H1 (cell line): ENCODE measurements around the gene DCBLD2. TPM values are rescaled to one million over a fixed set of nuclear protein-coding genes. Genes with fewer than 3 reads are reported as not detected.

Source experiments
- CTCF ChIA-PET: fragments of 300-600 bp; sonication (Branson Sonifier 250); formaldehyde crosslinking; loops from one replicate; lab custom pipeline; 2021; ENCODE audit not compliant: partially characterized antibody; lab: Charles Lee
- POLR2A ChIA-PET: fragments of 300-600 bp; sonication (Branson Sonifier 250); formaldehyde crosslinking; loops from one replicate; lab custom pipeline; 2021; ENCODE audit warnings: inconsistent platforms; ENCODE audit not compliant: partially characterized antibody; lab: Charles Lee
- DNase-seq, 2 experiments: peaks; one replicate each; pipeline versions ENCODE4 v3.0.0 to v3.0.0-alpha.2; 2010 to 2022; ENCODE audit warnings: low spot score in 2 of 2, low read depth in 1 of 2, mixed read lengths in 1 of 2
- FAIRE-seq: peaks from 2 replicates; lab custom pipeline; 2011; peaks lifted over from hg19 to GRCh38; lab: Jason Lieb, UNC
- H2AFZ ChIP-seq: 2 replicates; pipeline ENCODE4 v1.8.1; 2012; ENCODE audit warnings: low read length, inconsistent platforms
- H2AK5ac ChIP-seq: 2 replicates; pipeline ENCODE4 v1.6.1; 2013; ENCODE audit warnings: low read depth, low read length
- H2BK120ac ChIP-seq: replicated peaks from 2 replicates; pipeline ENCODE3; 2013; ENCODE audit warnings: low read depth, low read length, inconsistent platforms
- H2BK12ac ChIP-seq: 2 replicates; pipeline ENCODE4 v1.6.1; 2013; ENCODE audit warnings: low read depth, low read length
- H2BK15ac ChIP-seq: 2 replicates; pipeline ENCODE4 v1.6.1; 2013; ENCODE audit warnings: low read length
- H2BK20ac ChIP-seq: 2 replicates; pipeline ENCODE4 v1.6.1; 2013; ENCODE audit warnings: low read length
- H2BK5ac ChIP-seq: 2 replicates; pipeline ENCODE4 v1.6.1; 2013; ENCODE audit warnings: low read depth, low read length
- H3K14ac ChIP-seq: 2 replicates; pipeline ENCODE4 v1.6.1; 2013; ENCODE audit warnings: inconsistent platforms; ENCODE audit not compliant: insufficient read length
- H3K18ac ChIP-seq: 2 replicates; pipeline ENCODE4 v1.6.1; 2013; ENCODE audit warnings: low read length; ENCODE audit errors: extremely low read depth
- H3K23ac ChIP-seq: 2 replicates; pipeline ENCODE4 v1.6.1; 2013; ENCODE audit warnings: inconsistent platforms; ENCODE audit not compliant: insufficient read length
- H3K23me2 ChIP-seq: 2 replicates; pipeline ENCODE4 v1.6.1; 2013; ENCODE audit warnings: low read depth, low read length
- H3K27ac ChIP-seq: 2 replicates; pipeline ENCODE4 v1.6.1; 2011; ENCODE audit warnings: low read depth, low read length, inconsistent platforms
- H3K27me3 ChIP-seq, 4 experiments: replicated peaks in 1 of 4; 1 replicate in 1 of 4; 2 replicates in 3 of 4; pipeline versions ENCODE4 v1.6.1 to v1.8.1; 2011 to 2013; ENCODE audit warnings: low read length in 3 of 4, mild to moderate bottlenecking in 3 of 4, inconsistent platforms in 2 of 4, mixed read lengths in 2 of 4, moderate library complexity in 1 of 4; ENCODE audit not compliant: control insufficient read depth in 3 of 4, insufficient read depth in 3 of 4; ENCODE audit errors: extremely low read depth in 1 of 4
- H3K36me3 ChIP-seq, 4 experiments: 2 replicates each; pipeline versions ENCODE4 v1.6.1 to v1.8.1; 2011 to 2013; ENCODE audit warnings: mild to moderate bottlenecking in 4 of 4, low read length in 3 of 4, moderate library complexity in 2 of 4, control low read depth in 1 of 4, inconsistent platforms in 1 of 4; ENCODE audit not compliant: insufficient read depth in 4 of 4, control insufficient read depth in 2 of 4
- H3K4ac ChIP-seq: replicated peaks from 2 replicates; pipeline ENCODE3; 2013; ENCODE audit warnings: low read length, low read depth, mixed read lengths, inconsistent platforms; ENCODE audit not compliant: insufficient read length
- H3K4me1 ChIP-seq, 4 experiments: replicated peaks in 1 of 4; 1 replicate in 1 of 4; 2 replicates in 3 of 4; pipeline versions ENCODE4 v1.6.1 to v1.8.1; 2011 to 2013; ENCODE audit warnings: low read length in 3 of 4, inconsistent platforms in 2 of 4, mixed read lengths in 1 of 4; ENCODE audit not compliant: insufficient read depth in 4 of 4, control insufficient read depth in 3 of 4
- H3K4me2 ChIP-seq, 2 experiments: 2 replicates each; pipeline versions ENCODE4 v1.6.1 to v1.8.1; 2011 to 2013; ENCODE audit warnings: low read depth in 2 of 2, low read length in 2 of 2, control low read depth in 1 of 2, inconsistent platforms in 1 of 2, mild to moderate bottlenecking in 1 of 2; ENCODE audit not compliant: insufficient read depth in 1 of 2
- H3K4me3 ChIP-seq, 4 experiments: fragments of 200-600, 300-600 bp in 1 of 4; sonication (generic), shearing (Covaris generic), sonication (Bioruptor Twin) in 1 of 4; 2 replicates each; pipeline versions ENCODE4 v1.5.1 to v1.8.1; 2011 to 2016; ENCODE audit warnings: low read length in 4 of 4, low read depth in 3 of 4, control low read depth in 2 of 4, inconsistent platforms in 2 of 4, mild to moderate bottlenecking in 2 of 4, mixed read lengths in 1 of 4, moderate library complexity in 1 of 4; ENCODE audit not compliant: insufficient read depth in 2 of 4; ENCODE audit errors: extremely low read depth in 1 of 4
- H3K56ac ChIP-seq: replicated peaks from 2 replicates; pipeline ENCODE3; 2013; ENCODE audit warnings: low read depth, mild to moderate bottlenecking, mixed read lengths, low read length, inconsistent platforms; ENCODE audit not compliant: insufficient read length
- H3K79me1 ChIP-seq: 2 replicates; pipeline ENCODE4 v1.6.1; 2013; ENCODE audit warnings: low read depth, low read length, control low read depth
- H3K79me2 ChIP-seq, 2 experiments: 2 replicates each; pipeline versions ENCODE4 v1.6.1 to v1.8.1; 2012 to 2013; ENCODE audit warnings: low read length in 2 of 2, mild to moderate bottlenecking in 2 of 2, inconsistent platforms in 1 of 2; ENCODE audit not compliant: insufficient read depth in 2 of 2, control insufficient read depth in 1 of 2
- H3K9ac ChIP-seq, 4 experiments: replicated peaks in 1 of 4; 1 replicate in 1 of 4; 2 replicates in 3 of 4; pipeline versions ENCODE4 v1.6.1 to v1.8.1; 2011 to 2013; ENCODE audit warnings: low read depth in 3 of 4, low read length in 3 of 4, control low read depth in 2 of 4, mild to moderate bottlenecking in 2 of 4, moderate library complexity in 2 of 4, inconsistent platforms in 1 of 4; ENCODE audit errors: extremely low read depth in 1 of 4
- H3K9me3 ChIP-seq, 2 experiments: 2 replicates each; pipeline versions ENCODE4 v1.6.1 to v1.8.1; 2012 to 2013; ENCODE audit warnings: mild to moderate bottlenecking in 2 of 2, moderate library complexity in 2 of 2, control low read depth in 1 of 2, inconsistent platforms in 1 of 2, low read depth in 1 of 2, low read length in 1 of 2, mixed read lengths in 1 of 2; ENCODE audit not compliant: insufficient read depth in 2 of 2
- H4K20me1 ChIP-seq, 2 experiments: replicated peaks in 1 of 2; 2 replicates each; pipeline versions ENCODE3 to v1.8.1; 2011 to 2013; ENCODE audit warnings: inconsistent platforms in 2 of 2, low read length in 2 of 2, mild to moderate bottlenecking in 1 of 2; ENCODE audit not compliant: insufficient read depth in 2 of 2, control insufficient read depth in 1 of 2
- H4K5ac ChIP-seq: 2 replicates; pipeline ENCODE4 v1.6.1; 2013; ENCODE audit warnings: low read length, low read depth, mixed read lengths, inconsistent platforms; ENCODE audit not compliant: insufficient read length
- H4K8ac ChIP-seq: 2 replicates; pipeline ENCODE4 v1.8.0; 2013; ENCODE audit warnings: mild to moderate bottlenecking, moderate library complexity, low read length, inconsistent platforms; ENCODE audit not compliant: insufficient read depth; ENCODE audit errors: extremely low read depth
- H4K91ac ChIP-seq: replicated peaks from 2 replicates; pipeline ENCODE3; 2013; ENCODE audit warnings: low read length, mixed read lengths, inconsistent platforms; ENCODE audit not compliant: insufficient read length
- CEBPB ChIP-seq: IDR thresholded peaks from 2 replicates; pipeline ENCODE4 v1.6.1; 2012; ENCODE audit warnings: low read depth, low read length
- EZH2 ChIP-seq: fragments of 200-600 bp; sonication (generic); IDR thresholded peaks from 2 replicates; pipeline ENCODE4 v1.7.1; 2012; ENCODE audit warnings: low read depth, mild to moderate bottlenecking, moderate library complexity, low read length, inconsistent platforms; ENCODE audit not compliant: severe bottlenecking
- MAFK ChIP-seq: IDR thresholded peaks from 2 replicates; pipeline ENCODE4 v1.6.1; 2012; ENCODE audit warnings: low read depth, mild to moderate bottlenecking, improper control_type of control experiment, low read length
- NANOG ChIP-seq: IDR thresholded peaks from 2 replicates; pipeline ENCODE4 v1.6.1; 2011; ENCODE audit warnings: low read length, low read depth, mild to moderate bottlenecking, inconsistent platforms; ENCODE audit not compliant: insufficient read depth, poor library complexity, severe bottlenecking
- POLR2A ChIP-seq, 2 experiments: IDR thresholded peaks; 1 replicate in 1 of 2; 2 replicates in 1 of 2; pipeline ENCODE4 v1.6.1; 2011; ENCODE audit warnings: low read depth in 2 of 2, low read length in 2 of 2, mild to moderate bottlenecking in 2 of 2; ENCODE audit errors: control extremely low read depth in 1 of 2
- SIN3A ChIP-seq, 2 experiments: IDR thresholded peaks in 1 of 2; conservative IDR thresholded peaks in 1 of 2; 2 replicates each; pipeline ENCODE4 v1.6.1; 2011 to 2012; ENCODE audit warnings: low read length in 2 of 2, improper control_type of control experiment in 1 of 2, low read depth in 1 of 2, mild to moderate bottlenecking in 1 of 2
- TBP ChIP-seq: IDR thresholded peaks from 2 replicates; pipeline ENCODE4 v1.6.1; 2011; ENCODE audit warnings: low read depth, low read length, improper control_type of control experiment
- WGBS, 2 experiments: shearing (Covaris generic) in 1 of 2; methylation state at CpG; one replicate each; pipeline versions ENCODE4 v1.1.6 to v1.1.7; 2013 to 2015; ENCODE audit warnings: low lambda C conversion rate in 2 of 2, mixed read lengths in 2 of 2, inconsistent platforms in 1 of 2, low coverage in 1 of 2, missing lambda C conversion rate in 1 of 2; ENCODE audit not compliant: insufficient replicate concordance in 2 of 2, insufficient coverage in 1 of 2, insufficient read length in 1 of 2; ENCODE audit errors: extremely low coverage in 1 of 2, missing lambda C conversion rate in 1 of 2; 5-methylcytosine and 5-hydroxymethylcytosine counted together
- polyA plus RNA-seq, 7 experiments: library from polyadenylated mRNA; depleted of rRNA in 3 of 7; stranded (reverse) in 5 of 7; unstranded in 2 of 7; fragments of >200 nt in 5 of 7; fragments of 200-250 nt in 2 of 7; gene quantifications; 1 replicate in 5 of 7; 2 replicates in 1 of 7; 4 replicates in 1 of 7; pipeline versions ENCODE4 v1.2.1 to v1.2.3, GENCODE V29; 2011 to 2013; ENCODE audit warnings: missing spikeins in 2 of 7, mixed read lengths in 2 of 7
- total RNA-seq: library from RNA; stranded (reverse); fragmentation: NEBNext Ultra II Directional; extraction: Animal tissue kit (Norgen Biotek cat#: 25700); gene quantifications from 2 replicates; pipeline ENCODE4 v1.2.1, GENCODE V29; 2021
- TF ChIP-seq, protein P1 (sequence below): IDR thresholded peaks from 2 replicates; pipeline ENCODE4 v1.6.1; 2011; ENCODE audit warnings: low read depth, mild to moderate bottlenecking, low read length; ENCODE audit not compliant: insufficient read depth

DCBLD2 gene
- total and polyA plus RNA-seq, 2 of the 8 experiments (the other 6 are each of a cell fraction or from before 2014, with no cell fraction given) = 19.6 to 63.8 TPM

DNA sequence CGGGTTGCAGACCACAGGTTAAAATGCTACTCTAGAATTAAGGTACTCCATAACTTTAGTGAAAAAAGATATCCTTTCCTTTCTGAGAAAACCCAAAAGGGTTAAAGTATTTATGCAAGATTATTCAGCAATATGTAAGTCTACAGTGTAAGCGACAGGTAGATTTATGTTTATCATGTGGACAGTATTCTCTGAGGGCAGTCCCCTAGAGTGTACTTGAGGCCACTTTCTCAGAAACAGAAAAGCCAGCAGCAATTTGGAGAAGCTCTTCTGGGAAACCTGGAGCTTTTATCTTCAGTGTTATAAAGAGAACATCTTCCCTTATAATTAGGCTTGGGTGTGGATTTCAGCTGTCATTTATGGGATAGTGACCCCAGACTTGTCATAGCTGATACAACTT is 129.5 kb downstream of the DCBLD2 start:
- WGBS, 2 experiments = 95% methylated on average over 2 of the region's 2 CpGs; no CpG with 5 or more reads in 1 of the 2 experiments

More for the DNA sequence above, 129.5 kb downstream of the DCBLD2 start:
- Histone ChIP-seq H3K4ac (no peak overlapping the region), H3K79me2 (no peaks in the 10 kb centered on the region), H3K23me2 (no peaks in the 10 kb centered on the region), H2AK5ac (no peak overlapping the region), H3K27ac (no peak overlapping the region), H4K8ac (no peak overlapping the region), H3K9ac (no peak overlapping the region), H3K56ac (no peak overlapping the region), H2BK15ac (no peak overlapping the region), H2AFZ (no peak overlapping the region), H3K79me1 (no peaks in the 10 kb centered on the region), H3K36me3 (no peaks in the 10 kb centered on the region), H3K9me3 (no peaks in the 10 kb centered on the region), H3K4me2 (no peak overlapping the region), H3K4me1 (no peaks in the 10 kb centered on the region; a peak in 1 of 7 replicates), H4K5ac (no peak overlapping the region), H2BK12ac (no peak overlapping the region), H3K27me3 (no peaks in the 10 kb centered on the region), H3K18ac (no peak overlapping the region), H2BK5ac (no peak overlapping the region), H3K23ac (no peak overlapping the region), H3K14ac (no peak overlapping the region), H4K20me1 (no peaks in the 10 kb centered on the region), H2BK20ac (no peak overlapping the region), H4K91ac (no peak overlapping the region), H3K4me3 (no peak overlapping the region), H2BK120ac (no peak overlapping the region)
- POLR2A ChIA-PET = no interaction called here
- DNase-seq = no peak
- FAIRE-seq = no peak
- TF ChIP-seq MAFK = no peak
- TF ChIP-seq TBP = no peak
- TF ChIP-seq, protein P1, sequence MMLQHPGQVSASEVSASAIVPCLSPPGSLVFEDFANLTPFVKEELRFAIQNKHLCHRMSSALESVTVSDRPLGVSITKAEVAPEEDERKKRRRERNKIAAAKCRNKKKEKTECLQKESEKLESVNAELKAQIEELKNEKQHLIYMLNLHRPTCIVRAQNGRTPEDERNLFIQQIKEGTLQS = no peak
- TF ChIP-seq POLR2A (IDR thresholded peaks at IDR 0.05; ENCODE audit: control extremely low read depth in 1 of 2, low read depth in 2 of 2, low read length in 2 of 2) = no peak
- no peak for TF ChIP-seq EZH2
- no peak for TF ChIP-seq CEBPB
- TF ChIP-seq SIN3A (conservative IDR thresholded peaks at IDR 0.05 in 1 of 2, IDR thresholded peaks at IDR 0.05 in 1 of 2; ENCODE audit: low read depth in 1 of 2, low read length in 2 of 2) = no peak
- TF ChIP-seq NANOG = no peak
- CTCF ChIA-PET = interaction anchor here (0.6 to 1.3 kb wide), 2 partner anchors 176 to 1511 kb away, joined by 3 read pairs; no protein-coding TSS in a partner anchor
